GM18517 (cell line): ENCODE data around the gene PAX8.

Experiments used
- ATAC-seq: cut with Tn5 transposase; IDR thresholded peaks from one replicate; pipeline ENCODE4 v1.9.1; 2021; ENCODE audit warnings: mild to moderate bottlenecking, moderate library complexity; ENCODE audit not compliant: unreplicated experiment

PAX8 gene

DNA sequence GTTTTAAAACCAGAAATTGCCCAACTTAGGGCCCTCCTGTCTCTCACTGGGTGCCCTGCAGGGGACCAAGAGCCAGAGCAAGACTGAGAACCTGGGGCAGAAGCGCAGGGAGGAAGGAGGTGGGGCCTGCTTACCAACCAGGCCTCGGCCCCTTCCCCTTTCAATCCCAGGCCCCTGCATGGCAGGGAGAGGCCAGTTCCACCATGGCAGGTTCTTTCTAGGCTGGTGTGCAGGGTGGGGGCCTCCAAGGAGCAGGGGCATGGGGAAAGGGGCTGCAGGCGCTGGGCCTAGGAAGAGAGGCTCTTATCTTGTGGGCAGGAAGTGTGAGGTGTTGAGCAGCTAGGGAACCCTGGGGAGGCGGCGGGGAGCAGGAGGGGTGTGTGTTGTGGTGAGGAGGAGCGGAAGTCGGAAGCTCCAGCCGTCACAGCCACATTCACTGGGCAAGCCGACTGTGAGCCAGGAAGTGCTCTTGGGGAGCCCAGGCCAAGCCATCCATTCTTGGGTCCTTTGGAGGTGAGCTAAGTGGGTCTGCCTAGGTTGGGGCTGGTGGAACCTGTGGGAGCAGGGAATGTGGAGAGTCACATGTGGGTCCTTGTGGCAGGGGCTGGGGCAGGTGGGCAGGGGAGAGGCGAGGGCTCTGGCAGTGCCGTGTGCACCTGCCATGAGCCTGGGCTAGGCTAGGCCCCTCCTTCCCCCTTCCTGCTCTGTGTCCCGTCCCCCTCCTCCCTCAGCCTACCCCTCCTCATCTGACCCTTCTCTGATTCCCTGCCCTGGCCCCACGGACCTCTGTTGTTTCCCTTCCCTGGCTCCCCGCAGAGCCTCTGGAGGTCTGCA, 105.0 kb downstream of the PAX8 start, which contains the start of gene PSD4:
TSS of gene PSD4 (plus strand) at position 430 of the 834 bp plus-strand sequence. CDS start 8,486 bp downstream, outside the sequence.
- ATAC-seq: peak; percentile 82

DNA sequence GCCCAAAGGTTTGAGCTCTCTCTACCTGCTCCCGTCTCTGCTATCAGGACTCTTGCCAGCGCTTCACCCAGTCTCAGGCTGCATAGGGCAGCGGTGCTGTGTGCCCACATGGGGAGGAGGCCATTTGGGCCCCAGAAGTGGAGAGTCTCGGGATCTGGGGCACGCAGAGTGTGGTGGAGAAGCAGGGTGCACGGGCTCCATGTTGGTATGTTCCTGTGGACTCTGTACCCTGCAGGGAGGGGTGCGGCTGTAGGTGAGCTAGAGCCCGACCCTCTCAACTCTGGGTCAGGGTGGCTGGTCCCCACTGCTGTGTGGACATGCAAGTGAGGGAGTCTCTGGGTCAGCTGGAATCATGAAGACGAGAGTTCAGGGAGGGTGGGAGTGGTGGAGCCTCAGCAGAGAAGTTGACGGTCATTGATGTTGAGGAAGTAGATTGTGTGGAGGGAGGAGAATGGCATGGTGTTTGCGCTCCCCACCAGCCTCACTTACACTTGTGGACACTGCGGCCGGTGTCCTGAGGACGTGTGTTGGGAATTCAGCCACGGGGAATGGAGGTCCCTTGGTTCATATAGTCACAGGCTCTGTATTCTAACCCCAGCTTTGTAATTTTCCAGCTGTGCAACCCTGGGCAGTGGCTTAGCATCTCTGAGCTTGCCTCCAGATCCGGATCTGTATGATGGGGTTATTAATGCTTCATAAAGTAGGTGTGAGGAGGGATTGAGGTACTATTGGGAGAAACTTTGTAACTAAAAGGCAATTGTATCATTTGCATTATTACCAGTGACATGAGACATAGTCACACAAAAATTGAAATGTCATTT, 105.8 kb downstream of the PAX8 start:
- ATAC-seq: no peak

DNA sequence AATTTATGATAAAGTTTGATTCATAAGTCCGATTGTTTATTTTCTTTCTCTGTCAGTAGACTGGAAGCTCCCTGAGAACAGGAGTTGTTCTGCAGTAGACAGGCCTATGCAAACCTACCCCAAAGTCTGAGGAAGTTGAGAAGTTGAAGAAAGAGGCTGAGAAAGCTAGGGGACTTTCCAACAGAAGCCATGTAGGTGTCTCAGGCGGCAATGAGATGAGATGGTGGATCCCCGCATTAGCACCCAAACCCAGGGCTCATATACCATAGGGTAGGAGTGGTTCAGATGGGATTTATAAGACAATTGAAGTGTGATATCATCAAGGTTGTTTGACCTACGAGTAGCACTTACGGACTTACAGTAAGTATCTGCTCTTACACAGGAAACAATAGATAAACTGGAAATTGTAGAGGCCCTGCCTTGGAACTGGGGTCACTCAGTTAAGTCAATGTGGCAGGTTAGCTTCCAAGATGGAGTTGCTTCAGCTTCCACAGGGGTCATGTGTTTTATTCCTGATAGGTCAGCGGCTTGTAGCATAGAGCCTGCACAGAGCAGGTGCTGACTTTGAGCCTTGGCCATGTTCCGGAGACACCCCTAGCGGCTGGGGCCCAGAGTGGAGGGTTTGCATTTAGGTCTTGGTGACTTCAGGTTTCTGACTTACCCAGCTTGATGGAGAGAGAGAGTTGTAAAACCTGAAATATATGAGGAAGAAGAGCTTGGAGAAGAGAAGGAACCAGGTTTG, 107.2 kb downstream of the PAX8 start:
- no peak for ATAC-seq

DNA sequence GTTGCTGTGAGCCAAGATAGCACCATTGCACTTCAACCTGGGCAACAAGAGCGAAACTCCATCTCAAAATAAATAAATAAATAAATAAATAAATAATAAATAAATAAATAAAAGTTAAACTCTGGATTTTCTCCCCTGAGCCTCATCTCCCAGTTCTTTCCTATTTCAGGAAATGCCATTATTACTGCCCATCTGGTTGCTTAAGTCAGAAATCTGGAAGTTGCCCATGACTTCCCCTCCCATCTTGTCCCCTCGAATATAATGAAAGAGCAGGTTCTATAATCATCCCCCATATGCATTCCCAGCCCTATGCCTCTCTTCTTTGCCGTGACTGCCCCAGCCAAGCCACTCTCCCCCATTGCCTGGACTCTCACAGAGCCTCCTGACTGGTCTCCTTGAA, 109.1 kb downstream of the PAX8 start:
- ATAC-seq: no peak

DNA sequence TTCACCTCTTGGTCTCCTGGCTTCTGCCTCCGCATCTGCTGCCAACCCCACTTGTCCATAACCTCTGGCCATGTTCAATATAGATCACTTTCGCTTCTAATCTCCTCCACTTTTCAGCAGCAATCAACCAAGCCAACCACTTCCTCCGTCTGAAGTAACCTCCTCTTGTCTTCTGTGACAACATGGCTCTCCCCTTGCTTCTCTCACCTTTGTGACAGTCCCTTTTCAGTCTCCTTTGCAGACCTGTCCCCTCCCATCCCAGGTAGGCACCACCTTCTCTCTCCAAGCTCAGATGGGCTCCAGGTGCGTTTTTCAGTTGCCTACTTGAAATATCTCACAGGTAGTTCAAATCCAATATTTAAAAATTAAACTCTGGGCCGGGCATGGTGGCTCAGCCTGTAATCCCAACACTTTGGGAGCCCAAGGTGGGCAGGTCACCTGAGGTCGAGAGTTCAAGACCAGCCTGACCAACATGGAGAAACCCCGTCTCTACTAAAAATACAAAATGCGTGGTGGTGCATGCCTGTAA, 109.7 kb downstream of the PAX8 start:
- no peak for ATAC-seq

DNA sequence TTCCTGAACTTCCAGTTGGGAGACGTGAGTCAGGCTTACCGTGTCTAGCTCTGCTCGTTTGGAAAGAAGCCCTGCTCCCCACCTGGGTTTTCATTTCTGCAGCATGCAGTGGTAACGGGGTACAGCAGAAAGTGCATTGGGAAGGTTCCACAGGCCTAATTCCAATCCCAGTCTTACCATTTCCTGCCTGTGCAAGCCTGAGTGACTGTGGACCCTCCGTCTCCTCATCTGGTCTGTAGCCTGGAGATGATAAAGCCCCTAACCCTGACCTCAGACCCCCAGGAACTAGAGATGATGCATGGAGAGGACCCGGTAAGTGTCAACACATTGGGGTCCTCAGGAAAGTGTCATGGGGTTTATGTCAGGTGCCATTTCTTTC, 110.8 kb downstream of the PAX8 start:
- no peak for ATAC-seq

DNA sequence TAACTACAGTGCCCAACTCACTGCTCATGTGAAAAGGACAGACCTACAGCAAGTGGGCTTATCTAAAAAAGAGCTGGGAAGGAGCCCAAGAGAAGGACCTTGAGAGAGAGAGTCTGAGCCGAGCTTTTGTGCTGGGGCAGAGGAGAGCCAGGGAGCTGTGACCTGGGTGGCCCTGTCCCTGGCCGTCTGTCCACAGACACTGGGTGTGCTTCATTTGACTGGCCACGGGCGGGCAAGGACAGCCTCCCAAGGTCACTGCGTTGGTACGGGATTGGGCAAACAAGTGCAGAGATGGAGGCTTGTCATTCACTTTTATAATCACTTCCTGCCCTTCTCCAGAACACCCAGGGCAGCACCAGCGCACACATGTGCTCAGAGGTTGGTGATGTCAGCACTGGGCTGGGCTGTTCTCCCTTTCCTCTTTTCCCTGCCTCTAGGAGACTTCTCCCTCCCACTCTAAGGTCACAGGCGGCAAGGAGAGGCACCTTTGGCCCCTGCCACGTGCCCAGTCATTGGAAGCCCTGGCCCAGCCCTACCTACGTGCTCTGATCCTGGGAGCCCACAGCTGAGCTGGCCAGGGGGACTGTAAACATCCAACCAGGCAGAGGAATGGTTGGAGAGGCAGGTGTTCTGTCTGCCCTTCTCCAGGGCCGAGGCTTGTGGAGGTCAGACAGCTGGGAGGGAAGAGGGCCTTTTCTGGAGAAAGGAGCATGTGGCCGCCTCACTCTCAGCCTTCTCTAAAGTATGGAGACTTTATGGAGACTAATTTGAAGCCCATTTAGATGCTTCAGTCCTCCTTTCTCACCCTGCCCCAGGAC, 111.4 kb downstream of the PAX8 start:
- ATAC-seq: no peak

DNA sequence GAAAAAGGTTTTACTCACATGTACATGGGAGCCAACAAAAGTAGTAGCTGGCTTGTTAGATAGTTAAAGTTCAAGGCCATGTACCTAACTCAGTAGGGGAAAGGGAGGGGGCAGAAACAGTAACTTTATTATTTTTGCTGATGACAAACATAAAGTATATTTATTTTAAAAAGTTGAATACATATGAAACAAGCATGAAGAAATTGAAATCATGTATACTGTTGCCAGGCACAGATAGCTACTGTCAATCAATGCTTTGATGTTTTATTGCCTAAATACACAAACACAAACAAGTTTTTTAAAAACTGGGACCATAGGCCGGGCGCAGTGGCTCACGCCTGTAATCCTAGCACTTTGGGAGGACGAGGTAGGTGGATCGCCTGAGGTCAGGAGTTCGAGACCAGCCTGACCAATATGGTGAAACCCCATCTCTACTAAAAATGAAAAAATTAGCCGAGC, 112.5 kb downstream of the PAX8 start:
- ATAC-seq: no peak
